ENCODE results near the gene CANX. TPM values are rescaled to one million over a fixed set of nuclear protein-coding genes. Genes with fewer than 3 reads are reported as not detected.

Gene CANX
- total and polyA plus RNA-seq, 2 of the 13 experiments (the other 11 are each of a cell fraction or from before 2014, with no cell fraction given), result 477 to 680 TPM

DNA sequence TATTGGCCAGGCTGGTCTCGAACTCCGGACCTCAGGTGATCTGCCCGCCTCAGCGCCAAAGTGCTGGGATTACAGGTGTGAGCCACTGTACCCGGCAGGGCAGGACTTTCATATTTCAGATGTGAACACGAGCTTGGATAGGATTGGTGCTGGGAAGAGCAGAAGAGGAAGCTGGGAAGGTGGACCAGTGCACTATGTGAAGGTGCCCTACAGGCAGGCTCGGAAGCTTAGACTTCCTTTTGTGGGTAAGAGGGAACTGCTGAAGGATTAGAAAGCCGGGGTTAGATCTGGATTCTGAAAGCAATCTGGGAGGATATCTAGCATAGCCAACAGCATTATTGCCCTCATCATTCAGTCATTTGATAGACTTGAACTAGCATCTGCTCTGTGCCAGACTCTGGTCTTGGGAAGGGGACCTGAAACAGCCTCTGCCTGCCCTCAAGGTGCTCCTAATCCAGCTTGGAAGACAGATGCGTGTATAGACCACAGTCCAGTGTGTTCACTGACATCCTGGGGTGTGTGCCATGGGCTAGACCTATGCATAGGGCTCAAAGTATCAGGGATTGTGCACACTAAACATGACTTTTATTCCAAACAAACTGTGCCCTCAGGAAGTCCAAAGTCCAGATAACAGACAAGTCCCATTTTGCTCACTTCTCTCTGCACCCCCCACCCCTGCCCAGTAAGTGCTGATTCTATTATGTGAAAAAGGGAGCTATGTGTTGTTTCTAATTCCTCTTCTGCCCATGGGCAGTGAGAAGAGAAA, 18.6 kb upstream of the CANX start (continued):
- TF ChIP-seq ZNF790 (CRISPR knock-in tag; IDR thresholded peaks at IDR 0.05; ENCODE audit: borderline replicate concordance), result no peak
- TF ChIP-seq, protein P1, sequence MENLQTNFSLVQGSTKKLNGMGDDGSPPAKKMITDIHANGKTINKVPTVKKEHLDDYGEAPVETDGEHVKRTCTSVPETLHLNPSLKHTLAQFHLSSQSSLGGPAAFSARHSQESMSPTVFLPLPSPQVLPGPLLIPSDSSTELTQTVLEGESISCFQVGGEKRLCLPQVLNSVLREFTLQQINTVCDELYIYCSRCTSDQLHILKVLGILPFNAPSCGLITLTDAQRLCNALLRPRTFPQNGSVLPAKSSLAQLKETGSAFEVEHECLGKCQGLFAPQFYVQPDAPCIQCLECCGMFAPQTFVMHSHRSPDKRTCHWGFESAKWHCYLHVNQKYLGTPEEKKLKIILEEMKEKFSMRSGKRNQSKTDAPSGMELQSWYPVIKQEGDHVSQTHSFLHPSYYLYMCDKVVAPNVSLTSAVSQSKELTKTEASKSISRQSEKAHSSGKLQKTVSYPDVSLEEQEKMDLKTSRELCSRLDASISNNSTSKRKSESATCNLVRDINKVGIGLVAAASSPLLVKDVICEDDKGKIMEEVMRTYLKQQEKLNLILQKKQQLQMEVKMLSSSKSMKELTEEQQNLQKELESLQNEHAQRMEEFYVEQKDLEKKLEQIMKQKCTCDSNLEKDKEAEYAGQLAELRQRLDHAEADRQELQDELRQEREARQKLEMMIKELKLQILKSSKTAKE (CRISPR knock-in tag; IDR thresholded peaks at IDR 0.05; ENCODE audit: borderline replicate concordance), result no peak
- no peak for TF ChIP-seq JUNB (CRISPR knock-in tag; IDR thresholded peaks at IDR 0.05; ENCODE audit: borderline replicate concordance)
- TF ChIP-seq FOXK2 (IDR thresholded peaks at IDR 0.05), result no peak
- TF ChIP-seq, protein P2, sequence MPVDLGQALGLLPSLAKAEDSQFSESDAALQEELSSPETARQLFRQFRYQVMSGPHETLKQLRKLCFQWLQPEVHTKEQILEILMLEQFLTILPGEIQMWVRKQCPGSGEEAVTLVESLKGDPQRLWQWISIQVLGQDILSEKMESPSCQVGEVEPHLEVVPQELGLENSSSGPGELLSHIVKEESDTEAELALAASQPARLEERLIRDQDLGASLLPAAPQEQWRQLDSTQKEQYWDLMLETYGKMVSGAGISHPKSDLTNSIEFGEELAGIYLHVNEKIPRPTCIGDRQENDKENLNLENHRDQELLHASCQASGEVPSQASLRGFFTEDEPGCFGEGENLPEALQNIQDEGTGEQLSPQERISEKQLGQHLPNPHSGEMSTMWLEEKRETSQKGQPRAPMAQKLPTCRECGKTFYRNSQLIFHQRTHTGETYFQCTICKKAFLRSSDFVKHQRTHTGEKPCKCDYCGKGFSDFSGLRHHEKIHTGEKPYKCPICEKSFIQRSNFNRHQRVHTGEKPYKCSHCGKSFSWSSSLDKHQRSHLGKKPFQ (CRISPR knock-in tag; IDR thresholded peaks at IDR 0.05; ENCODE audit: insufficient replicate concordance), result peak; percentile 98
- TF ChIP-seq, protein P3, sequence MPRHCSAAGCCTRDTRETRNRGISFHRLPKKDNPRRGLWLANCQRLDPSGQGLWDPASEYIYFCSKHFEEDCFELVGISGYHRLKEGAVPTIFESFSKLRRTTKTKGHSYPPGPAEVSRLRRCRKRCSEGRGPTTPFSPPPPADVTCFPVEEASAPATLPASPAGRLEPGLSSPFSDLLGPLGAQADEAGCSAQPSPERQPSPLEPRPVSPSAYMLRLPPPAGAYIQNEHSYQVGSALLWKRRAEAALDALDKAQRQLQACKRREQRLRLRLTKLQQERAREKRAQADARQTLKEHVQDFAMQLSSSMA (CRISPR knock-in tag; IDR thresholded peaks at IDR 0.05), result no peak
- no peak for TF ChIP-seq BRD4 (CRISPR knock-in tag; IDR thresholded peaks at IDR 0.05)
- TF ChIP-seq, protein P4, sequence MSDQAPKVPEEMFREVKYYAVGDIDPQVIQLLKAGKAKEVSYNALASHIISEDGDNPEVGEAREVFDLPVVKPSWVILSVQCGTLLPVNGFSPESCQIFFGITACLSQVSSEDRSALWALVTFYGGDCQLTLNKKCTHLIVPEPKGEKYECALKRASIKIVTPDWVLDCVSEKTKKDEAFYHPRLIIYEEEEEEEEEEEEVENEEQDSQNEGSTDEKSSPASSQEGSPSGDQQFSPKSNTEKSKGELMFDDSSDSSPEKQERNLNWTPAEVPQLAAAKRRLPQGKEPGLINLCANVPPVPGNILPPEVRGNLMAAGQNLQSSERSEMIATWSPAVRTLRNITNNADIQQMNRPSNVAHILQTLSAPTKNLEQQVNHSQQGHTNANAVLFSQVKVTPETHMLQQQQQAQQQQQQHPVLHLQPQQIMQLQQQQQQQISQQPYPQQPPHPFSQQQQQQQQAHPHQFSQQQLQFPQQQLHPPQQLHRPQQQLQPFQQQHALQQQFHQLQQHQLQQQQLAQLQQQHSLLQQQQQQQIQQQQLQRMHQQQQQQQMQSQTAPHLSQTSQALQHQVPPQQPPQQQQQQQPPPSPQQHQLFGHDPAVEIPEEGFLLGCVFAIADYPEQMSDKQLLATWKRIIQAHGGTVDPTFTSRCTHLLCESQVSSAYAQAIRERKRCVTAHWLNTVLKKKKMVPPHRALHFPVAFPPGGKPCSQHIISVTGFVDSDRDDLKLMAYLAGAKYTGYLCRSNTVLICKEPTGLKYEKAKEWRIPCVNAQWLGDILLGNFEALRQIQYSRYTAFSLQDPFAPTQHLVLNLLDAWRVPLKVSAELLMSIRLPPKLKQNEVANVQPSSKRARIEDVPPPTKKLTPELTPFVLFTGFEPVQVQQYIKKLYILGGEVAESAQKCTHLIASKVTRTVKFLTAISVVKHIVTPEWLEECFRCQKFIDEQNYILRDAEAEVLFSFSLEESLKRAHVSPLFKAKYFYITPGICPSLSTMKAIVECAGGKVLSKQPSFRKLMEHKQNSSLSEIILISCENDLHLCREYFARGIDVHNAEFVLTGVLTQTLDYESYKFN (CRISPR knock-in tag; conservative IDR thresholded peaks at IDR 0.05), result peak; percentile 98
- peak; percentile 22; the same call in 1 of the 2 replicates for TF ChIP-seq ZNF878 (CRISPR knock-in tag; IDR thresholded peaks at IDR 0.05)
- no peak for TF ChIP-seq ZC3H4 (CRISPR knock-in tag; IDR thresholded peaks at IDR 0.05; ENCODE audit: borderline replicate concordance)
- TF ChIP-seq, protein P5, sequence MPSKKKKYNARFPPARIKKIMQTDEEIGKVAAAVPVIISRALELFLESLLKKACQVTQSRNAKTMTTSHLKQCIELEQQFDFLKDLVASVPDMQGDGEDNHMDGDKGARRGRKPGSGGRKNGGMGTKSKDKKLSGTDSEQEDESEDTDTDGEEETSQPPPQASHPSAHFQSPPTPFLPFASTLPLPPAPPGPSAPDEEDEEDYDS (CRISPR knock-in tag; IDR thresholded peaks at IDR 0.05), result no peak
- TF ChIP-seq SSRP1 (CRISPR knock-in tag; IDR thresholded peaks at IDR 0.05), result 0 out of 2 replicates have a peak, but pooled peaks have one; percentile 65
- TF ChIP-seq PLRG1 (conservative IDR thresholded peaks at IDR 0.05), result no peak
- TF ChIP-seq, protein P6, sequence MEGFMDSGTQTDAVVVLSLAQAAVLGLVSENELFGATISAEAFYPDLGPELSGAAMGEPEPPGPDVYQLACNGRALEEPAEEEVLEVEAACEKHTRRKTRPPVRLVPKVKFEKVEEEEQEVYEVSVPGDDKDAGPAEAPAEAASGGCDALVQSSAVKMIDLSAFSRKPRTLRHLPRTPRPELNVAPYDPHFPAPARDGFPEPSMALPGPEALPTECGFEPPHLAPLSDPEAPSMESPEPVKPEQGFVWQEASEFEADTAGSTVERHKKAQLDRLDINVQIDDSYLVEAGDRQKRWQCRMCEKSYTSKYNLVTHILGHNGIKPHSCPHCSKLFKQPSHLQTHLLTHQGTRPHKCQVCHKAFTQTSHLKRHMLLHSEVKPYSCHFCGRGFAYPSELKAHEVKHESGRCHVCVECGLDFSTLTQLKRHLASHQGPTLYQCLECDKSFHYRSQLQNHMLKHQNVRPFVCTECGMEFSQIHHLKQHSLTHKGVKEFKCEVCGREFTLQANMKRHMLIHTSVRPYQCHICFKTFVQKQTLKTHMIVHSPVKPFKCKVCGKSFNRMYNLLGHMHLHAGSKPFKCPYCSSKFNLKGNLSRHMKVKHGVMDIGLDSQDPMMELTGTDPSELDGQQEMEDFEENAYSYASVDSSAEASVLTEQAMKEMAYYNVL (CRISPR knock-in tag; IDR thresholded peaks at IDR 0.05; ENCODE audit: borderline replicate concordance), result peak; percentile 85; the same call in 1 of the 2 replicates
- no peak for TF ChIP-seq ZNF33A (CRISPR knock-in tag; IDR thresholded peaks at IDR 0.05; ENCODE audit: borderline replicate concordance)
- TF ChIP-seq, protein P7, sequence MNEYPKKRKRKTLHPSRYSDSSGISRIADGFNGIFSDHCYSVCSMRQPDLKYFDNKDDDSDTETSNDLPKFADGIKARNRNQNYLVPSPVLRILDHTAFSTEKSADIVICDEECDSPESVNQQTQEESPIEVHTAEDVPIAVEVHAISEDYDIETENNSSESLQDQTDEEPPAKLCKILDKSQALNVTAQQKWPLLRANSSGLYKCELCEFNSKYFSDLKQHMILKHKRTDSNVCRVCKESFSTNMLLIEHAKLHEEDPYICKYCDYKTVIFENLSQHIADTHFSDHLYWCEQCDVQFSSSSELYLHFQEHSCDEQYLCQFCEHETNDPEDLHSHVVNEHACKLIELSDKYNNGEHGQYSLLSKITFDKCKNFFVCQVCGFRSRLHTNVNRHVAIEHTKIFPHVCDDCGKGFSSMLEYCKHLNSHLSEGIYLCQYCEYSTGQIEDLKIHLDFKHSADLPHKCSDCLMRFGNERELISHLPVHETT (CRISPR knock-in tag; conservative IDR thresholded peaks at IDR 0.05), result no peak; the same call in 1 of the 2 replicates

Measured in HepG2 (cell line).